Lower leg skin (tissue), 4 donors: ENCODE data around the gene CACNB2. TPM values are rescaled to one million over a fixed set of nuclear protein-coding genes. Genes with fewer than 3 reads are reported as not detected.

Experiments used
- DNase-seq, 2 donors: peaks; one replicate each; pipeline ENCODE4 v3.0.0-alpha.2; 2019; ENCODE audit warnings: low spot score in 2 of 2
- H3K4me3 ChIP-seq: fragments of 200-600 bp; sonication (generic); 2 replicates; pipeline ENCODE4 v1.5.1; 2017; ENCODE audit warnings: mild to moderate bottlenecking, low read depth; ENCODE audit not compliant: poor library complexity, severe bottlenecking
- CTCF ChIP-seq, 3 donors: fragments of 450-650 bp; IDR thresholded peaks; one replicate each; pipeline ENCODE4 v1.5.1; 2016; ENCODE audit warnings: antibody characterized with exemption in 3 of 3, mild to moderate bottlenecking in 3 of 3, moderate library complexity in 2 of 3
- POLR2A ChIP-seq, 2 donors: fragments of 450-650 bp; IDR thresholded peaks; one replicate each; pipeline ENCODE4 v1.6.1; 2016 to 2017; ENCODE audit warnings: antibody characterized with exemption in 2 of 2, mild to moderate bottlenecking in 1 of 2, moderate library complexity in 1 of 2
- WGBS, 2 donors: methylation state at CpG; one replicate each; pipeline ENCODE4 v1.1.5; 2018; 5-methylcytosine and 5-hydroxymethylcytosine counted together
- intact Hi-C: fragments of 100-400 bp; cut with DNase I; formaldehyde crosslinking; loops from one replicate; pipeline ENCODE4 v1.15.0; 2023; ENCODE audit warnings: low total_unique reads
- total RNA-seq, 4 donors: library from RNA; depleted of rRNA; stranded (reverse); fragments of >200 nt; gene quantifications; one replicate each; pipeline ENCODE4 v1.1.0, GENCODE V29; 2016

CACNB2 gene
- total RNA-seq, 4 donors from 2014 or later, result 3.6 to 7.6 (median 6.1) TPM

- TF ChIP-seq POLR2A (IDR thresholded peaks at IDR 0.05), result no peak
- intact Hi-C loops, result no loop called here
- 79 to 85% methylated on average over 3 of the region's 3 CpGs for WGBS, 2 donors
- no peak for DNase-seq
- no peak overlapping the region for H3K4me3 ChIP-seq
These were observed 89.6 kb downstream of the CACNB2 start for GRCh38 chr10:18229826-18230225.

- DNase-seq, result no peak
- TF ChIP-seq CTCF (IDR thresholded peaks at IDR 0.05) (no peak), POLR2A (IDR thresholded peaks at IDR 0.05) (no peak)
- intact Hi-C loops, result no loop called here
- WGBS, 2 donors, result 84 to 93% methylated on average over 2 of the region's 2 CpGs
- no peak overlapping the region for H3K4me3 ChIP-seq
These were observed 90.6 kb downstream of the CACNB2 start for GRCh38 chr10:18230794-18231193.

- TF ChIP-seq CTCF (IDR thresholded peaks at IDR 0.05) (no peak), POLR2A (IDR thresholded peaks at IDR 0.05) (no peak)
- intact Hi-C loops, result no loop called here
- no peak overlapping the region for H3K4me3 ChIP-seq
- 92 to 95% methylated on average over 2 of the region's 2 CpGs for WGBS, 2 donors
- DNase-seq, result no peak
These were observed 91.3 kb downstream of the CACNB2 start for GRCh38 chr10:18231480-18231879.

GRCh38 chr10:18233775-18234174 lies 93.6 kb downstream of the CACNB2 start:
- DNase-seq, result no peak
- H3K4me3 ChIP-seq, result no peak overlapping the region
- TF ChIP-seq POLR2A (IDR thresholded peaks at IDR 0.05) (no peak), CTCF (IDR thresholded peaks at IDR 0.05) (no peak)
- intact Hi-C loops, result no loop called here
- WGBS, 2 donors, result 71 to 78% methylated on average over 8 of the region's 8 CpGs

GRCh38 chr10:18235477-18235876 lies 95.3 kb downstream of the CACNB2 start:
- TF ChIP-seq POLR2A (IDR thresholded peaks at IDR 0.05) (no peak), CTCF (IDR thresholded peaks at IDR 0.05) (no peak)
- intact Hi-C loops, result no loop called here
- no peak overlapping the region for H3K4me3 ChIP-seq
- no peak for DNase-seq
- 67 to 72% methylated on average over 4 of the region's 4 CpGs for WGBS, 2 donors

GRCh38 chr10:18236756-18237155 lies 96.5 kb downstream of the CACNB2 start:
- DNase-seq, result no peak
- no peak for TF ChIP-seq POLR2A (IDR thresholded peaks at IDR 0.05)
- intact Hi-C loops, result no loop called here
- 41 to 52% methylated on average over 3 of the region's 3 CpGs for WGBS, 2 donors
- H3K4me3 ChIP-seq, result no peak overlapping the region

- intact Hi-C loops, result no loop called here
- WGBS, 2 donors, result 48 to 49% methylated on average over 8 of the region's 8 CpGs
- H3K4me3 ChIP-seq, result no peak overlapping the region
- TF ChIP-seq POLR2A (IDR thresholded peaks at IDR 0.05) (no peak), CTCF (IDR thresholded peaks at IDR 0.05) (no peak)
- DNase-seq, result no peak
These were observed 98.8 kb downstream of the CACNB2 start for GRCh38 chr10:18238870-18239485.
